K562 (cell line): ENCODE measurements around the gene MECR. TPM values are rescaled to one million over a fixed set of nuclear protein-coding genes. Genes with fewer than 3 reads are reported as not detected.

Experiments
- ATAC-seq: fragments of 200-7000 bp; cut with Tn5 transposase; 3 replicates; pipeline ENCODE4 v1.9.1; 2020; ENCODE audit warnings: moderate library complexity
- BruUV-seq: library from RNA; stranded (reverse); fragments of 400-500 nt; replicated peaks from 2 replicates; lab custom pipeline; 2021; lab: Mats Ljungman, UMichigan
- CTCF ChIA-PET: fragments of 300-600 bp; formaldehyde crosslinking; extraction: SDS; loops from one replicate; lab custom pipeline; 2021; ENCODE audit warnings: low intra/inter-chr PET ratio; lab: Yijun Ruan, JAX
- POLR2A ChIA-PET: fragments of 300-600, 350-650 bp; sonication (Branson Sonifier 250); formaldehyde crosslinking; extraction: SDS; loops from one replicate; lab custom pipeline; 2021; ENCODE audit warnings: antibody characterized with exemption, inconsistent platforms; lab: Yijun Ruan, JAX
- DNase-seq, 4 experiments: peaks; one replicate each; pipeline versions ENCODE4 v3.0.0 to v3.0.0-alpha.2; 2011 to 2018; ENCODE audit warnings: low spot score in 3 of 4, mixed read lengths in 3 of 4; ENCODE audit errors: extremely low read depth in 1 of 4
- FAIRE-seq: peaks from 2 replicates; lab custom pipeline; 2011; peaks lifted over from hg19 to GRCh38; lab: Jason Lieb, UNC
- H2AFZ ChIP-seq: 2 replicates; pipeline ENCODE4 v1.6.0; 2011; ENCODE audit warnings: low read depth, low read length, control low read depth, inconsistent platforms
- H3K27ac ChIP-seq: fragments of 200-600 bp; 3 replicates; pipeline ENCODE4 v1.8.0; 2011; ENCODE audit warnings: low read depth, mild to moderate bottlenecking, control low read depth, inconsistent platforms, low read length, moderate library complexity, mixed read lengths; ENCODE audit errors: extremely low read depth
- H3K27me3 ChIP-seq, 2 experiments: fragments of 300-600 bp in 1 of 2; 2 replicates in 1 of 2; 3 replicates in 1 of 2; pipeline versions ENCODE4 v1.6.0 to v1.8.0; 2011; ENCODE audit warnings: inconsistent platforms in 2 of 2, low read length in 2 of 2, mild to moderate bottlenecking in 1 of 2, mixed read lengths in 1 of 2, moderate library complexity in 1 of 2; ENCODE audit not compliant: control insufficient read depth in 2 of 2, insufficient read depth in 2 of 2
- H3K36me3 ChIP-seq: fragments of 300-600 bp; 3 replicates; pipeline ENCODE4 v1.8.0; 2011; ENCODE audit warnings: mild to moderate bottlenecking, low read length, inconsistent platforms; ENCODE audit not compliant: control insufficient read depth, insufficient read depth
- H3K4me1 ChIP-seq, 2 experiments: fragments of 200-600 bp in 1 of 2; replicated peaks in 1 of 2; 2 replicates in 1 of 2; 3 replicates in 1 of 2; pipeline versions ENCODE4 v1.5.1 to v1.8.0; 2011; ENCODE audit warnings: inconsistent platforms in 2 of 2, low read length in 2 of 2, mild to moderate bottlenecking in 1 of 2, mixed read lengths in 1 of 2, moderate library complexity in 1 of 2; ENCODE audit not compliant: control insufficient read depth in 2 of 2, insufficient read depth in 2 of 2
- H3K4me2 ChIP-seq: 2 replicates; pipeline ENCODE4 v1.6.1; 2011; ENCODE audit warnings: low read length, control low read depth, inconsistent platforms, mixed read lengths; ENCODE audit not compliant: insufficient read depth
- H3K4me3 ChIP-seq: fragments of 200-600 bp; sonication (generic), shearing (Covaris generic); 2 replicates; pipeline ENCODE4 v1.5.1; 2016; ENCODE audit warnings: control low read depth, inconsistent platforms
- H3K79me2 ChIP-seq: fragments of 200-600 bp; 3 replicates; pipeline ENCODE4 v1.8.0; 2011; ENCODE audit warnings: low read length, inconsistent platforms; ENCODE audit not compliant: control insufficient read depth, insufficient read depth
- H3K9ac ChIP-seq, 2 experiments: 2 replicates each; pipeline versions ENCODE4 v1.6.0 to v1.6.1; 2011; ENCODE audit warnings: low read depth in 2 of 2, low read length in 2 of 2, control low read depth in 1 of 2, inconsistent platforms in 1 of 2, mild to moderate bottlenecking in 1 of 2, mixed read lengths in 1 of 2; ENCODE audit not compliant: insufficient read depth in 1 of 2
- H3K9me1 ChIP-seq: one replicate; pipeline ENCODE4 v1.6.0; 2011; ENCODE audit warnings: inconsistent platforms, mild to moderate bottlenecking, low read length, moderate library complexity; ENCODE audit not compliant: control insufficient read depth, insufficient read depth
- H3K9me3 ChIP-seq: replicated peaks from 2 replicates; pipeline ENCODE4 v1.5.1; 2011; ENCODE audit warnings: low read depth, low read length, inconsistent platforms; ENCODE audit not compliant: control insufficient read depth, insufficient read depth
- H4K20me1 ChIP-seq: replicated peaks from 2 replicates; pipeline ENCODE4 v1.6.1; 2011; ENCODE audit warnings: low read length, inconsistent platforms, mixed read lengths; ENCODE audit not compliant: control insufficient read depth, insufficient read depth
- BCOR ChIP-seq: fragments of 450-650 bp; IDR thresholded peaks from 2 replicates; pipeline ENCODE4 v1.6.1; 2016
- CBX1 ChIP-seq: sonication (generic); IDR thresholded peaks from 2 replicates; pipeline ENCODE4 v1.6.1; 2016; ENCODE audit warnings: antibody characterized with exemption, low read depth, mild to moderate bottlenecking
- FIP1L1 ChIP-seq: fragments of 200-400 bp; formaldehyde crosslinking; IDR thresholded peaks from 2 replicates; pipeline ENCODE4 v1.6.1; 2018; ENCODE audit warnings: mild to moderate bottlenecking, low read depth, low read length; ENCODE audit not compliant: poor library complexity, severe bottlenecking
- HDAC2 ChIP-seq: fragments of 450-650 bp; IDR thresholded peaks from 2 replicates; pipeline ENCODE4 v1.6.1; 2016; ENCODE audit warnings: mild to moderate bottlenecking
- HNRNPK ChIP-seq: fragments of 200-400 bp; formaldehyde crosslinking; IDR thresholded peaks from one replicate; pipeline ENCODE4 v1.6.1; 2018; ENCODE audit warnings: mild to moderate bottlenecking, low read depth, low read length; ENCODE audit not compliant: poor library complexity, severe bottlenecking
- KDM1A ChIP-seq, 2 experiments: fragments of 450-650 bp; IDR thresholded peaks; 2 replicates each; pipeline ENCODE4 v1.6.1; 2016; ENCODE audit warnings: mild to moderate bottlenecking in 2 of 2
- MEIS2 ChIP-seq: fragments of 450-650 bp; IDR thresholded peaks from 2 replicates; pipeline ENCODE4 v1.6.1; 2014; ENCODE audit warnings: mild to moderate bottlenecking; ENCODE audit not compliant: partially characterized antibody
- PTBP1 ChIP-seq: fragments of 200-400 bp; formaldehyde crosslinking; IDR thresholded peaks from 2 replicates; pipeline ENCODE4 v1.6.1; 2017; ENCODE audit warnings: low read depth, low read length
- RBM25 ChIP-seq: fragments of 200-400 bp; formaldehyde crosslinking; IDR thresholded peaks from 2 replicates; pipeline ENCODE4 v1.6.1; 2018; ENCODE audit warnings: low read length, low read depth, moderate library complexity; ENCODE audit not compliant: severe bottlenecking
- RCOR1 ChIP-seq, 2 experiments: IDR thresholded peaks; 2 replicates each; pipeline ENCODE4 v1.6.1; 2012; ENCODE audit warnings: low read depth in 2 of 2, low read length in 2 of 2, borderline replicate concordance in 1 of 2, improper control_type of control experiment in 1 of 2
- RERE ChIP-seq: sonication (generic); formaldehyde crosslinking; IDR thresholded peaks from 2 replicates; pipeline ENCODE4 v1.8.0; 2023; ENCODE audit warnings: missing genetic modification reagents, mild to moderate bottlenecking, borderline replicate concordance
- RNF2 ChIP-seq: sonication (generic); IDR thresholded peaks from 2 replicates; pipeline ENCODE4 v1.6.1; 2016
- SMARCA5 ChIP-seq: fragments of 450-650 bp; IDR thresholded peaks from 2 replicates; pipeline ENCODE4 v1.6.1; 2016
- ZFP36 ChIP-seq: fragments of 150-350 bp; IDR thresholded peaks from 2 replicates; pipeline ENCODE4 v1.6.1; 2018; ENCODE audit warnings: low read length, low read depth; ENCODE audit not compliant: partially characterized antibody
- ZNF277 ChIP-seq: fragments of 250-450 bp; sonication (Bioruptor Pico); IDR thresholded peaks from 2 replicates; pipeline ENCODE4 v1.8.0; 2022; ENCODE audit warnings: inconsistent platforms, mild to moderate bottlenecking, moderate library complexity, borderline replicate concordance
- WGBS: fragments of 100-300 bp; shearing (Covaris generic); methylation state at CpG from one replicate; pipeline ENCODE4 v1.1.6; 2016; ENCODE audit warnings: low coverage, mixed read lengths; ENCODE audit not compliant: insufficient coverage; ENCODE audit errors: missing lambda C conversion rate; 5-methylcytosine and 5-hydroxymethylcytosine counted together
- in situ Hi-C: fragments of 300-500 bp; cut with MboI; formaldehyde crosslinking; loops from 4 replicates; pipeline ENCODE4 v1.15.0; 2018; ENCODE audit warnings: inconsistent platforms, mixed read lengths
- intact Hi-C: fragments of 100-400 bp; cut with micrococcal nuclease; formaldehyde crosslinking; loops from 2 replicates; pipeline ENCODE4 v1.14.2; 2022
- polyA plus RNA-seq, 8 experiments: library from polyadenylated mRNA; depleted of rRNA in 4 of 8; stranded (reverse) in 5 of 8; unstranded in 3 of 8; fragments of >200 nt; fragmentation: Nextera tagmentation in 2 of 8; fragmentation: Illumina TruSeq in 1 of 8; extraction: Ambion mirVana in 2 of 8; extraction: Trizol in 1 of 8; gene quantifications; 2 replicates each; pipeline versions ENCODE4 v1.2.1 to v1.2.3, GENCODE V29; 2011 to 2014; ENCODE audit warnings: inconsistent platforms in 1 of 8, missing spikeins in 1 of 8
- total RNA-seq, 7 experiments: library from RNA; depleted of rRNA in 6 of 7; stranded (reverse); fragments of >200 nt in 6 of 7; fragmentation: Illumina TruSeq in 2 of 7; extraction: Trizol in 2 of 7; gene quantifications; 2 replicates each; pipeline versions ENCODE4 v1.2.1 to v1.2.3, GENCODE V29; 2011 to 2021; ENCODE audit warnings: low replicate concordance in 1 of 7

MECR gene
- total and polyA plus RNA-seq, 9 of the 15 experiments (the other 6 are each of a cell fraction or from before 2014, with no cell fraction given) = 10.4 to 58.6 (median 42.9) TPM

- DNase-seq (no peak), ATAC-seq (no peak), FAIRE-seq (no peak)
- intact Hi-C loops = no loop called here
- BruUV-seq = no TSS peak
- peaks cover 11% of the 10 kb centered on the region; the same call in 1 of the 2 replicates for H4K20me1 ChIP-seq
- in situ Hi-C loops = no loop called here
- WGBS = 13% methylated on average over 10 of the region's 10 CpGs
- H2AFZ ChIP-seq = no peak overlapping the region
- H3K9me3 ChIP-seq = no peaks in the 10 kb centered on the region
- no peaks in the 10 kb centered on the region for H3K79me2 ChIP-seq
- H3K4me1 ChIP-seq = peaks cover 20 to 27% of the 10 kb centered on the region in 2 experiments
- no peak overlapping the region; a peak in 1 of 4 replicates for H3K9ac ChIP-seq
- POLR2A ChIA-PET = interaction anchor here (0.7 kb wide), 1 partner anchor 607 kb away, joined by 3 read pairs; the partner anchor contains the start of gene RNU11
- no peak overlapping the region for H3K4me2 ChIP-seq
- H3K36me3 ChIP-seq = no peaks in the 10 kb centered on the region
- no peak overlapping the region for H3K27ac ChIP-seq
- no peak overlapping the region for H3K4me3 ChIP-seq
- CTCF ChIA-PET = no interaction called here
- H3K27me3 ChIP-seq = peaks cover 4 to 5% of the 10 kb centered on the region in 2 experiments; a peak in 2 of 5 replicates
- TF ChIP-seq HDAC2 = peak; percentile 54; the same call in 1 of the 2 replicates
- no peak for TF ChIP-seq FIP1L1
- TF ChIP-seq ZFP36 = peak; percentile 94
- peak; percentile 96 for TF ChIP-seq BCOR
- peak in 1 of 2 experiments; percentile 42; a peak in 1 of 4 replicates for TF ChIP-seq RCOR1 (IDR thresholded peaks at IDR 0.05; ENCODE audit: borderline replicate concordance in 1 of 2, low read depth in 2 of 2, low read length in 2 of 2)
- no peak for TF ChIP-seq HNRNPK
- peak; percentile 92 for TF ChIP-seq SMARCA5
- TF ChIP-seq ZNF277 (CRISPR knock-in tag) = no peak
- no peak for TF ChIP-seq RERE (CRISPR knock-in tag)
- TF ChIP-seq PTBP1 = 0 out of 2 replicates have a peak, but pooled peaks have one; percentile 72
- peak; percentile 65; the same call in 1 of the 2 replicates for TF ChIP-seq CBX1
- TF ChIP-seq RNF2 = no peak
- TF ChIP-seq RBM25 = peak; percentile 85
- TF ChIP-seq MEIS2 = no peak
- peak; percentile 79 to 81 for TF ChIP-seq KDM1A (IDR thresholded peaks at IDR 0.05)
- no peaks in the 10 kb centered on the region for H3K9me1 ChIP-seq
Observed at GRCh38 chr1:29255134-29255666, 24.5 kb upstream of the MECR start.
